ENCODE data around the gene CCDC8. TPM values are rescaled to one million over a fixed set of nuclear protein-coding genes. Genes with fewer than 3 reads are reported as not detected.
A peak's percentile ranks its signal among the peaks of the same experiment; 100 is the strongest.

Gene CCDC8
- total RNA-seq, 4 donors from 2014 or later, result 2.8 to 7.3 (median 5.0) TPM

DNA sequence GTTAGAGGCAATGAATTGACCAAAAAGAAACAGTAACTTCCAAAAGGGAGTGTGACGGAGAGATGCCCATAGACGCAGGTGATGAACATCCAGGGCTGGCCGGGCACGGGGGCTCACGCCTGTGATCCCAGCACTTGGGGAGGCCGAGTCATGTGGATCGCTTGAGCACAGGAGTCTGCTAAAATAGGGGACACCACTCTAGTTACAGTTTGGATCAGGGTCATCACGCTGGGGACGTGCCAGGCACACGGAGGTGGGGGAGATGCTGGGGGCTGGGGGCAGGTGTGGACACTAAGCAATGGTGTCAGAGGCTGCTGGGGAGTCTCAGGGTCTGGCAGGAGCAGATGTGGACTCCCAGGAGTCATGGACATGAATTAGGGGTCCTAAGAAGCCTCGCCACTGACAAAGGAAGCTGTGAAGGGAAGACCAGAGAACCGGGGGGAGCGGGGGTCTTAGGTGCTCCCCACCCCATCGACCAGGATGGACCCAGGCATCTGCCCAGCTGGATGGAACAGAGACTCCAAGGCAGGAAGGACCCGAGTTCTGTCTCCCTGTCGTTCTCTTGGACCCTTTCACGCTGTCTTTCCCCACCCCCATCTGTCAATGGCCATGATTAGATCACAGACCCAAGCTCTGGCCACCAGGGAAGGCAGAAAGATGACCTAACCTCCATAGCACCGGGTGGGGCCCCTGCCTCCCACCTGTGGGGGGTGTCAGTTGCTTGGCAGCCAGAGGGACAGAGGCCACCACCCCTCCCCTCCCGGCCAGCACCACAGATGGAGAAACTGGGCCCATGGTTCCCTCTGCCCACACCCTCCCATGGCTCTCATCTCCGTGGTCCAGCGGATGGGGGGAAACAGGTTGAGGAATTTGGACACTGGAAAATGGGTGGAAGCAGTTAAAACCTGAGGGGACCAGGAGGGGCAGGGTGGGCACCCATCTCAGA, 19.6 kb downstream of the CCDC8 start:
- 75 to 76% methylated on average over 20 of the region's 21 CpGs for WGBS, 2 donors
- no peak overlapping the region for H3K27ac ChIP-seq
- peaks cover 6 to 52% (median 7%) of the 10 kb centered on the region in 3 donors for H3K36me3 ChIP-seq
- TF ChIP-seq EP300 (IDR thresholded peaks at IDR 0.05) (no peak), POLR2A (IDR thresholded peaks at IDR 0.05) (no peak)
- TF ChIP-seq, protein P1, sequence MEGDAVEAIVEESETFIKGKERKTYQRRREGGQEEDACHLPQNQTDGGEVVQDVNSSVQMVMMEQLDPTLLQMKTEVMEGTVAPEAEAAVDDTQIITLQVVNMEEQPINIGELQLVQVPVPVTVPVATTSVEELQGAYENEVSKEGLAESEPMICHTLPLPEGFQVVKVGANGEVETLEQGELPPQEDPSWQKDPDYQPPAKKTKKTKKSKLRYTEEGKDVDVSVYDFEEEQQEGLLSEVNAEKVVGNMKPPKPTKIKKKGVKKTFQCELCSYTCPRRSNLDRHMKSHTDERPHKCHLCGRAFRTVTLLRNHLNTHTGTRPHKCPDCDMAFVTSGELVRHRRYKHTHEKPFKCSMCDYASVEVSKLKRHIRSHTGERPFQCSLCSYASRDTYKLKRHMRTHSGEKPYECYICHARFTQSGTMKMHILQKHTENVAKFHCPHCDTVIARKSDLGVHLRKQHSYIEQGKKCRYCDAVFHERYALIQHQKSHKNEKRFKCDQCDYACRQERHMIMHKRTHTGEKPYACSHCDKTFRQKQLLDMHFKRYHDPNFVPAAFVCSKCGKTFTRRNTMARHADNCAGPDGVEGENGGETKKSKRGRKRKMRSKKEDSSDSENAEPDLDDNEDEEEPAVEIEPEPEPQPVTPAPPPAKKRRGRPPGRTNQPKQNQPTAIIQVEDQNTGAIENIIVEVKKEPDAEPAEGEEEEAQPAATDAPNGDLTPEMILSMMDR (IDR thresholded peaks at IDR 0.05), result no peak
- no peak for DNase-seq (ENCODE audit: low spot score in 2 of 2)
- H3K9me3 ChIP-seq, result no peaks in the 10 kb centered on the region
- no peak overlapping the region for H3K4me3 ChIP-seq
- H3K27me3 ChIP-seq, result peaks cover 0 to 8% of the 10 kb centered on the region in 2 donors
- H3K4me1 ChIP-seq, result peaks cover 0 to 22% (median 3%) of the 10 kb centered on the region in 4 donors

DNA sequence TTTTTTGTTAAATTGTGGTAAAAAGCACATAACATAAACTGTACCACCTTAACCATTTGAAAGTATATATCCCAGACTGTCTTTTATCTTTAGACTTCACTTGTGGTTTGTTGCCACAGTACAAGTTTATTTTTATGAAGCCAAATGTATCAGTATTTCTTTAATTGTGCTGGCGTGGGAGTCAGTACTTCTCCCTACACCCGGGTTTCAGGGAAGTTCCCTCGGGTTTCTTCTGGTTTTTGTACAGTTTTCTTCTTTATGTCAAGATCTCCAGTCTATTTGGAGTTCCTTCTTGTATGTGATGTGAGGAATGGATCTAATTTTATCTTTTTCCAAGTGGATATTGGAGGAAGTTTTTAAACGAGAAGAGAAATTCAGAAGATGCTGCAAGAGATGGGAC, 20.5 kb downstream of the CCDC8 start:
- no peaks in the 10 kb centered on the region for H3K27me3 ChIP-seq
- peaks cover 6 to 61% (median 14%) of the 10 kb centered on the region in 3 donors for H3K36me3 ChIP-seq
- DNase-seq (ENCODE audit: low spot score in 2 of 2), result no peak
- TF ChIP-seq POLR2A (IDR thresholded peaks at IDR 0.05) (no peak), EP300 (IDR thresholded peaks at IDR 0.05) (no peak)
- TF ChIP-seq, protein P1 (IDR thresholded peaks at IDR 0.05), result no peak
- peaks cover 0 to 22% (median 3%) of the 10 kb centered on the region in 4 donors for H3K4me1 ChIP-seq
- no peak overlapping the region for H3K4me3 ChIP-seq
- peak overlapping the region in 1 of 4 donors; percentile 25 for H3K27ac ChIP-seq
- 52 to 61% methylated on average over 4 of the region's 4 CpGs for WGBS, 2 donors
- no peaks in the 10 kb centered on the region for H3K9me3 ChIP-seq

DNA sequence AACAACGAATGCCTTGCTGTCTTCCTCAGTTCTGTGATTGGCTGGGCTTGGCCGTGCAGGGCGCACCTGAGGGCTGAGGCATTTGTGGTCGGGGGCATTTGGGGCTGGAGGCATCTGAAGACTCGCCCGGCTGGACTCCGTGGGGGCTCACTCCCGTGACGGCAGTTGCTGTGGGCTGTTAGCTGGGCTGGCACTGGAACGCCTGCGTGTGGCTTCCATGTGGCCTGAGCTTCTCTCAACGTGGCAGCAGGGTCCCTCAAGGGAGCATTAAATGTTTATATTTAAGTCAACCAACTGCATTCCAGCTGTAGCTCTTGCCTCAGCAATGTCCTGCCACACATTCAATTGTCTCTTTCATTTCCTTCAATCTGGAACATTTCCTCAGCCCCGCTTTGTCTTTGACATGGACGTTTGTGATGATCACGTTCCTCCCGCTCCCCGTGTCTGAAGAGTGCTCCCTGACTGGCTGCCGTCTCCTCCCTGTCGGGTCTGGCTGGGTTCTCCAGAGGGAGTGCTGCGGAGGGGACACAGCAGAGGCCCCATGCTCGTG, 21.0 kb downstream of the CCDC8 start:
- peak overlapping the region in 1 of 4 donors; percentile 25 for H3K27ac ChIP-seq
- no peak for DNase-seq (ENCODE audit: low spot score in 2 of 2)
- peaks cover 10 to 66% (median 18%) of the 10 kb centered on the region in 3 donors for H3K36me3 ChIP-seq
- no peaks in the 10 kb centered on the region for H3K27me3 ChIP-seq
- H3K4me3 ChIP-seq, result no peak overlapping the region
- TF ChIP-seq, protein P1 (IDR thresholded peaks at IDR 0.05), result no peak
- TF ChIP-seq EP300 (IDR thresholded peaks at IDR 0.05) (no peak), POLR2A (IDR thresholded peaks at IDR 0.05) (no peak)
- no peaks in the 10 kb centered on the region for H3K9me3 ChIP-seq
- WGBS, 2 donors, result 52 to 54% methylated on average over 21 of the region's 21 CpGs
- peaks cover 0 to 22% (median 3%) of the 10 kb centered on the region in 4 donors for H3K4me1 ChIP-seq

DNA sequence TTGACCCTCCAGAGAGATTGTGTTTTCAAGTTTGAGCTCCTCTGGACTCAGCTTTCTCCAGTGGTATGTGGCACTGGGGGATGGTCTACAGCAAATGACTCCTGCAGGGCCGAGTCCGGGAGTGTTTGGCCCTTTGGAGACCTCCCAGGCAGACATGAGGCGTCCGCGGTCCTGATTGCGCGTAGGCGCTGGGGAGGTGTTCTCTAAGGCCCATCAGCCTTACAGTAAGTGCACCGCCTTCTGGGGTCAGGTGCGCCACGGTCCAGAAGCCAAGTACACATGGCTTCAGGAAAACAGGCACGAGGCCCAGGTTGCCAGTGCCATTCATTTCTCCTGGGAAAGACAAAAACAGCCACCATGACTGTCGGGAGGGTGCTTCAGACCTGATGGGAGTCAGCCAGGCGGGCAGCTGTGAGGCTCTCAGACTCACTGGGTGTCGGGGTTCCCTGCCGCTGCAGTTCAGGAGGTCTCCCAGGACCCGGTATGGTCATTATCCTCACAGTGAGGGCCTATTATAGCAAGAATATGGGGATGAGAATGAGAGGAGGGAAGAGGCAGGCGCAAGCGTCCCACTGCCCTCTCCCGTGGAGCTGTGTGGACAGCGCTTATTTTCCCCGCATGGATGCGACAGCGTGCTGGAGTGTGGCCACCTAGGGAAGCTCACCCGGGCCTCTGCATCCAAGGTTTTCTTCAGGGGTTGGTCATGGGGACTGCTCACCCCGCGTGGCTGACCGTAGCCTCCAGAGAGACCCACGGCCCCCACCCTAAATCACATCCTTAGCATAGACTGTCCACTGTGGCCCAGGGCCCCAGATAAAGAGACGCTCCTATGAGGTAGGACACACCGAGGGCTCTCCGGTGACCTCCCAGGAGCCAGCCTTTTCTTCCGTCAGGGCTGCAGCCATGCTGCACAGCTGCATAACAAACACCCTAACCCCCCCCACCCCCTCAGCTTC, 21.8 kb downstream of the CCDC8 start:
- H3K27ac ChIP-seq, result peak overlapping the region in 1 of 4 donors; percentile 25
- peaks cover 10 to 74% (median 18%) of the 10 kb centered on the region in 3 donors for H3K36me3 ChIP-seq
- TF ChIP-seq, protein P1 (IDR thresholded peaks at IDR 0.05), result no peak
- TF ChIP-seq POLR2A (IDR thresholded peaks at IDR 0.05) (no peak), EP300 (IDR thresholded peaks at IDR 0.05) (no peak)

More for the DNA sequence above, 21.8 kb downstream of the CCDC8 start:
- Histone ChIP-seq H3K9me3 (no peaks in the 10 kb centered on the region), H3K4me1 (peaks cover 0 to 22% (median 3%) of the 10 kb centered on the region in 4 donors), H3K4me3 (no peak overlapping the region), H3K27me3 (no peaks in the 10 kb centered on the region)
- 82 to 88% methylated on average over 27 to 33 of the region's 33 CpGs for WGBS, 2 donors
- DNase-seq (ENCODE audit: low spot score in 2 of 2), result no peak

All from tibial nerve (tissue), 4 donors.